SK-N-SH (cell line): Measurements from ENCODE around the gene CD2AP. TPM values are rescaled to one million over a fixed set of nuclear protein-coding genes. Genes with fewer than 3 reads are reported as not detected.

Source experiments
- CTCF ChIA-PET: fragments of 300-600, 350-600 bp; formaldehyde crosslinking; extraction: SDS; loops from one replicate; lab custom pipeline; 2021; lab: Yijun Ruan, JAX
- POLR2A ChIA-PET: fragments of 350-600 bp; sonication (Branson Sonifier 250); formaldehyde crosslinking; extraction: SDS; loops from one replicate; lab custom pipeline; 2020; ENCODE audit warnings: antibody characterized with exemption, inconsistent platforms; lab: Yijun Ruan, JAX
- DNase-seq: peaks from one replicate; pipeline ENCODE4 v3.0.0; 2012
- H2AFZ ChIP-seq: fragments of 200-600 bp; sonication (generic); 2 replicates; pipeline ENCODE4 v1.8.1; 2016; ENCODE audit warnings: antibody characterized with exemption, mild to moderate bottlenecking, low read depth
- H3F3A ChIP-seq: fragments of 200-600 bp; sonication (generic); replicated peaks from 2 replicates; pipeline ENCODE3; 2016; ENCODE audit warnings: antibody characterized with exemption, mild to moderate bottlenecking; ENCODE audit not compliant: insufficient read depth
- H3K27ac ChIP-seq, 2 experiments: fragments of 200-500 bp in 1 of 2; fragments of 200-600 bp in 1 of 2; sonication (Bioruptor generic) in 1 of 2; sonication (generic), shearing (Covaris generic) in 1 of 2; 2 replicates each; pipeline versions ENCODE4 v1.5.1 to v1.6.1; 2014 to 2016; ENCODE audit warnings: low read depth in 2 of 2, inconsistent platforms in 1 of 2, low read length in 1 of 2, mild to moderate bottlenecking in 1 of 2, mixed read lengths in 1 of 2
- H3K27me3 ChIP-seq: fragments of 200-600 bp; sonication (generic), shearing (Covaris generic); 2 replicates; pipeline ENCODE4 v1.6.1; 2016; ENCODE audit warnings: mixed run types; ENCODE audit not compliant: insufficient read depth
- H3K36me3 ChIP-seq, 2 experiments: fragments of 200-500 bp in 1 of 2; fragments of 200-600 bp in 1 of 2; sonication (Bioruptor generic) in 1 of 2; sonication (generic) in 1 of 2; replicated peaks in 1 of 2; 2 replicates each; pipeline versions ENCODE3 to v1.5.1; 2014 to 2016; ENCODE audit warnings: low read length in 1 of 2, mild to moderate bottlenecking in 1 of 2; ENCODE audit not compliant: insufficient read depth in 2 of 2, control insufficient read depth in 1 of 2
- H3K4me1 ChIP-seq, 2 experiments: fragments of 200-500 bp in 1 of 2; fragments of 200-600 bp in 1 of 2; sonication (Bioruptor generic) in 1 of 2; sonication (generic), shearing (Covaris generic) in 1 of 2; 2 replicates each; pipeline versions ENCODE4 v1.5.1 to v1.6.1; 2014 to 2016; ENCODE audit warnings: low read depth in 1 of 2, low read length in 1 of 2, mixed run types in 1 of 2; ENCODE audit not compliant: insufficient read depth in 2 of 2, control insufficient read depth in 1 of 2
- H3K4me2 ChIP-seq: fragments of 200-600 bp; sonication (generic), shearing (Covaris generic); 2 replicates; pipeline ENCODE4 v1.6.1; 2017; ENCODE audit warnings: mixed run types
- H3K4me3 ChIP-seq, 2 experiments: fragments of 200-500 bp in 1 of 2; fragments of 200-600 bp in 1 of 2; sonication (Bioruptor generic) in 1 of 2; sonication (generic), shearing (Covaris generic) in 1 of 2; 2 replicates each; pipeline versions ENCODE4 v1.5.1 to v1.8.1; 2014 to 2016; ENCODE audit warnings: low read depth in 2 of 2, inconsistent platforms in 1 of 2, low read length in 1 of 2, mild to moderate bottlenecking in 1 of 2, mixed read lengths in 1 of 2, moderate library complexity in 1 of 2
- H3K79me2 ChIP-seq: fragments of 200-600 bp; sonication (generic); 2 replicates; pipeline ENCODE4 v1.8.1; 2017; ENCODE audit warnings: mild to moderate bottlenecking; ENCODE audit not compliant: insufficient read depth
- H3K9ac ChIP-seq: fragments of 200-600 bp; sonication (generic); 2 replicates; pipeline ENCODE4 v1.6.1; 2017; ENCODE audit warnings: mixed run types
- H3K9me2 ChIP-seq: fragments of 200-600 bp; sonication (generic); 2 replicates; pipeline ENCODE4 v1.6.1; 2017; ENCODE audit warnings: mixed run types
- H3K9me3 ChIP-seq: fragments of 200-600 bp; sonication (generic); 2 replicates; pipeline ENCODE4 v1.6.1; 2017; ENCODE audit warnings: mixed run types, mild to moderate bottlenecking, moderate library complexity
- H4K20me1 ChIP-seq: fragments of 200-600 bp; sonication (generic); 2 replicates; pipeline ENCODE4 v1.6.1; 2017; ENCODE audit warnings: mild to moderate bottlenecking, mixed run types; ENCODE audit not compliant: insufficient read depth
- CHD2 ChIP-seq: fragments of 150-350 bp; IDR thresholded peaks from 2 replicates; pipeline ENCODE4 v1.6.1; 2018; ENCODE audit warnings: low read length; ENCODE audit not compliant: partially characterized antibody
- ELF1 ChIP-seq: IDR thresholded peaks from 2 replicates; pipeline ENCODE4 v1.4.0; 2012
- EZH2phosphoT487 ChIP-seq: fragments of 200-600 bp; sonication (generic); IDR thresholded peaks from 2 replicates; pipeline ENCODE4 v1.6.1; 2017; ENCODE audit warnings: low read depth, mixed run types, mild to moderate bottlenecking, antibody characterized with exemption, moderate library complexity, borderline replicate concordance
- FOXJ3 ChIP-seq: sonication (generic); formaldehyde crosslinking; IDR thresholded peaks from 2 replicates; pipeline ENCODE4 v1.5.1; 2020; ENCODE audit warnings: mild to moderate bottlenecking, missing genetic modification reagents
- FOXM1 ChIP-seq: IDR thresholded peaks from 2 replicates; pipeline ENCODE4 v1.4.0; 2012; ENCODE audit warnings: low read depth, mild to moderate bottlenecking
- MEF2A ChIP-seq: IDR thresholded peaks from 2 replicates; pipeline ENCODE4 v1.4.0; 2012; ENCODE audit warnings: low read depth, borderline replicate concordance
- NRF1 ChIP-seq: IDR thresholded peaks from 2 replicates; pipeline ENCODE4 v1.6.1; 2012; ENCODE audit warnings: low read depth, mild to moderate bottlenecking, low read length
- PBX3 ChIP-seq: IDR thresholded peaks from 2 replicates; pipeline ENCODE4; 2012
- RCOR1 ChIP-seq: fragments of 150-350 bp; IDR thresholded peaks from 2 replicates; pipeline ENCODE4 v1.6.1; 2017; ENCODE audit warnings: antibody characterized with exemption, low read length
- REST ChIP-seq: IDR thresholded peaks from 2 replicates; pipeline ENCODE4 v1.6.1; 2012; ENCODE audit warnings: mild to moderate bottlenecking, low read depth, low read length, moderate library complexity
- RFX5 ChIP-seq: IDR thresholded peaks from 2 replicates; pipeline ENCODE4 v1.6.1; 2012; ENCODE audit warnings: mild to moderate bottlenecking, improper control_type of control experiment, low read length
- RXRA ChIP-seq: IDR thresholded peaks from 2 replicates; pipeline ENCODE4 v1.4.0; 2012; ENCODE audit warnings: low read depth, mild to moderate bottlenecking, borderline replicate concordance
- SIN3A ChIP-seq: IDR thresholded peaks from 2 replicates; pipeline ENCODE4 v1.6.1; 2012; ENCODE audit warnings: low read depth, mild to moderate bottlenecking, low read length, moderate library complexity, borderline replicate concordance
- SMC3 ChIP-seq: IDR thresholded peaks from 2 replicates; pipeline ENCODE4 v1.6.1; 2012; ENCODE audit warnings: low read depth, low read length, improper control_type of control experiment
- TAF1 ChIP-seq: IDR thresholded peaks from 2 replicates; pipeline ENCODE4 v1.6.1; 2012; ENCODE audit warnings: low read depth, mild to moderate bottlenecking, low read length, moderate library complexity, borderline replicate concordance
- TCF12 ChIP-seq: IDR thresholded peaks from 2 replicates; pipeline ENCODE4 v1.4.0; 2012
- TEAD4 ChIP-seq: IDR thresholded peaks from 2 replicates; pipeline ENCODE4 v1.4.0; 2012; ENCODE audit warnings: mild to moderate bottlenecking, borderline replicate concordance; ENCODE audit not compliant: insufficient read depth
- USF2 ChIP-seq: fragments of 150-350 bp; IDR thresholded peaks from 2 replicates; pipeline ENCODE4 v1.6.1; 2017; ENCODE audit warnings: antibody characterized with exemption, low read length, low read depth, borderline replicate concordance
- WGBS: methylation state at CpG from one replicate; pipeline ENCODE4 v1.1.6; 2017; ENCODE audit warnings: low lambda C conversion rate; 5-methylcytosine and 5-hydroxymethylcytosine counted together
- polyA plus RNA-seq, 3 experiments: library from polyadenylated mRNA; depleted of rRNA; stranded (reverse); fragments of >200 nt; gene quantifications; 2 replicates each; pipeline ENCODE4 v1.2.3, GENCODE V29; 2012

The CD2AP gene
- polyA plus RNA-seq, 1 of the 3 experiments (the other 2 are of a cell fraction): 1.6 TPM

GRCh38 chr6:47495207-47495606, 17.6 kb downstream of the CD2AP start:
- ChIA-PET POLR2A (no interaction called here), CTCF (interaction anchor here (0.9 kb wide), 1 partner anchor 15 kb away, joined by 3 read pairs; no protein-coding TSS in a partner anchor)
- Histone ChIP-seq H3K9me3 (no peaks in the 10 kb centered on the region), H3K9ac (no peak overlapping the region), H3K36me3 (no peaks in the 10 kb centered on the region), H3K27ac (no peak overlapping the region), H3K27me3 (no peaks in the 10 kb centered on the region), H3K4me1 (no peaks in the 10 kb centered on the region), H3K4me3 (no peak overlapping the region), H4K20me1 (peaks cover 26% of the 10 kb centered on the region), H3K4me2 (no peak overlapping the region), H3K9me2 (no peaks in the 10 kb centered on the region), H3F3A (peaks cover 4% of the 10 kb centered on the region), H2AFZ (no peak overlapping the region), H3K79me2 (peaks cover 96% of the 10 kb centered on the region)
- no peak for DNase-seq
- WGBS: 97% methylated on average over 8 of the region's 8 CpGs
- no peak for TF ChIP-seq RFX5
- TF ChIP-seq FOXJ3 (CRISPR knock-in tag): no peak
- TF ChIP-seq RXRA: no peak
- TF ChIP-seq SMC3: no peak
- no peak for TF ChIP-seq SIN3A
- no peak for TF ChIP-seq TAF1
- TF ChIP-seq RCOR1: no peak
- TF ChIP-seq TCF12: no peak
- no peak for TF ChIP-seq ELF1
- TF ChIP-seq FOXM1: no peak
- no peak for TF ChIP-seq MEF2A
- TF ChIP-seq REST: no peak
- no peak for TF ChIP-seq CHD2
- no peak for TF ChIP-seq NRF1
- TF ChIP-seq TEAD4: no peak
- no peak for TF ChIP-seq USF2
- TF ChIP-seq PBX3: no peak
- TF ChIP-seq EZH2phosphoT487: no peak
- TF ChIP-seq, all 33 proteins: peak for 0
